K562 (cell line): ENCODE data around the gene MRPL40. TPM values are rescaled to one million over a fixed set of nuclear protein-coding genes. Genes with fewer than 3 reads are reported as not detected.
A peak's percentile ranks its signal among the peaks of the same experiment; 100 is the strongest.

Source experiments
- BCOR ChIP-seq: fragments of 450-650 bp; IDR thresholded peaks from 2 replicates; pipeline ENCODE4 v1.6.1; 2016
- BMI1 ChIP-seq: fragments of 150-350 bp; IDR thresholded peaks from 2 replicates; pipeline ENCODE4 v1.6.1; 2014; ENCODE audit warnings: low read length
- CGGBP1 ChIP-seq: fragments of 250-450 bp; sonication (Bioruptor Pico); IDR thresholded peaks from 2 replicates; pipeline ENCODE4 v1.9.0; 2021; ENCODE audit warnings: mild to moderate bottlenecking
- ETV1 ChIP-seq: fragments of 450-650 bp; conservative IDR thresholded peaks from 2 replicates; pipeline ENCODE4 v1.6.1; 2016; ENCODE audit warnings: missing genetic modification characterization, control low read depth, low read depth, missing compliant biosample characterization
- MAFK ChIP-seq: IDR thresholded peaks from 2 replicates; pipeline ENCODE4 v1.6.1; 2011; ENCODE audit warnings: low read length, improper control_type of control experiment
- NCOA4 ChIP-seq: fragments of 450-650 bp; IDR thresholded peaks from 2 replicates; pipeline ENCODE4 v1.6.1; 2018; ENCODE audit warnings: mild to moderate bottlenecking; ENCODE audit not compliant: partially characterized antibody
- PBX2 ChIP-seq, 2 experiments: IDR thresholded peaks in 1 of 2; conservative IDR thresholded peaks in 1 of 2; 2 replicates each; pipeline ENCODE4 v1.6.1; 2016; ENCODE audit warnings: low read depth in 2 of 2, mild to moderate bottlenecking in 1 of 2, missing compliant biosample characterization in 1 of 2, missing genetic modification characterization in 1 of 2, moderate library complexity in 1 of 2
- POLR3A ChIP-seq: IDR thresholded peaks from 2 replicates; pipeline ENCODE4 v1.6.1; 2011; ENCODE audit warnings: borderline replicate concordance, mild to moderate bottlenecking, moderate library complexity; ENCODE audit not compliant: insufficient read length, insufficient read depth; ENCODE audit errors: extremely low read depth
- RBFOX2 ChIP-seq: fragments of 200-400 bp; formaldehyde crosslinking; IDR thresholded peaks from 2 replicates; pipeline ENCODE4 v1.6.1; 2017; ENCODE audit warnings: low read depth, mild to moderate bottlenecking, low read length, moderate library complexity
- SMC3 ChIP-seq: conservative IDR thresholded peaks from 2 replicates; pipeline ENCODE4 v1.6.1; 2011; ENCODE audit warnings: low read depth, low read length, improper control_type of control experiment; ENCODE audit not compliant: insufficient read depth
- SNRNP70 ChIP-seq: fragments of 200-400 bp; formaldehyde crosslinking; optimal IDR thresholded peaks from 2 replicates; pipeline ENCODE3; 2017; ENCODE audit warnings: low read depth, low read length
- TSHZ1 ChIP-seq: fragments of 250-450 bp; sonication (Bioruptor Pico); IDR thresholded peaks from 2 replicates; pipeline ENCODE4 v1.4.0; 2020; ENCODE audit warnings: mild to moderate bottlenecking, moderate library complexity
- ZNF253 ChIP-seq: fragments of 250-450 bp; sonication (Bioruptor Pico); conservative IDR thresholded peaks from 2 replicates; pipeline ENCODE4 v1.6.1; 2021; ENCODE audit warnings: mild to moderate bottlenecking
- ZNF274 ChIP-seq: IDR thresholded peaks from 2 replicates; pipeline ENCODE4 v1.6.1; 2011; ENCODE audit warnings: low read depth, mild to moderate bottlenecking, low read length, moderate library complexity, borderline replicate concordance
- ZNF512 ChIP-seq: IDR thresholded peaks from 2 replicates; pipeline ENCODE4 v1.6.1; 2016; ENCODE audit warnings: missing genetic modification characterization, missing compliant biosample characterization
- ZNF696 ChIP-seq: fragments of 250-450 bp; sonication (Bioruptor Pico); conservative IDR thresholded peaks from 2 replicates; pipeline ENCODE4 v1.4.0; 2020; ENCODE audit warnings: mild to moderate bottlenecking, moderate library complexity
- ZNF75A ChIP-seq: fragments of 450-650 bp; formaldehyde crosslinking; IDR thresholded peaks from 2 replicates; pipeline ENCODE4 v1.4.0; 2020; ENCODE audit warnings: mild to moderate bottlenecking
- polyA plus RNA-seq, 8 experiments: library from polyadenylated mRNA; depleted of rRNA in 4 of 8; stranded (reverse) in 5 of 8; unstranded in 3 of 8; fragments of >200 nt; fragmentation: Nextera tagmentation in 2 of 8; fragmentation: Illumina TruSeq in 1 of 8; extraction: Ambion mirVana in 2 of 8; extraction: Trizol in 1 of 8; gene quantifications; 2 replicates each; pipeline versions ENCODE4 v1.2.1 to v1.2.3, GENCODE V29; 2011 to 2014; ENCODE audit warnings: inconsistent platforms in 1 of 8, missing spikeins in 1 of 8
- total RNA-seq, 7 experiments: library from RNA; depleted of rRNA in 6 of 7; stranded (reverse); fragments of >200 nt in 6 of 7; fragmentation: Illumina TruSeq in 2 of 7; extraction: Trizol in 2 of 7; gene quantifications; 2 replicates each; pipeline versions ENCODE4 v1.2.1 to v1.2.3, GENCODE V29; 2011 to 2021; ENCODE audit warnings: low replicate concordance in 1 of 7

MRPL40 gene
- total and polyA plus RNA-seq, 9 of the 15 experiments (the other 6 are each of a cell fraction or from before 2014, with no cell fraction given) = 132 to 652 (median 208) TPM

- TF ChIP-seq PBX2 (CRISPR knock-in tag; IDR thresholded peaks at IDR 0.05; ENCODE audit: low read depth) = no peak
- 0 out of 2 replicates have a peak, but pooled peaks have one; percentile 19 for TF ChIP-seq PBX2 (tag; conservative IDR thresholded peaks at IDR 0.05; ENCODE audit: low read depth)
- peak; percentile 31; the same call in 1 of the 2 replicates for TF ChIP-seq SMC3
- TF ChIP-seq TSHZ1 (CRISPR knock-in tag) = no peak
- TF ChIP-seq MAFK = peak; percentile 65
- peak; percentile 7; the same call in 1 of the 2 replicates for TF ChIP-seq ZNF75A (CRISPR knock-in tag)
- no peak for TF ChIP-seq ZNF696 (CRISPR knock-in tag)
- peak; percentile 69; the same call in 1 of the 2 replicates for TF ChIP-seq CGGBP1 (CRISPR knock-in tag)
- TF ChIP-seq ETV1 (tag) = peak; percentile 25; the same call in 1 of the 2 replicates
- TF ChIP-seq NCOA4 = no peak
- TF ChIP-seq SNRNP70 = no peak
- TF ChIP-seq ZNF274 = peak; percentile 28; the same call in 1 of the 2 replicates
- no peak for TF ChIP-seq BMI1
- TF ChIP-seq RBFOX2 = peak; percentile 54
- TF ChIP-seq BCOR = no peak
- 0 out of 2 replicates have a peak, but pooled peaks have one; percentile 49 for TF ChIP-seq ZNF253
- peak; percentile 14; the same call in 1 of the 2 replicates for TF ChIP-seq ZNF512 (tag)
- no peak for TF ChIP-seq POLR3A
Measured at GRCh38 chr22:19477321-19478044, 45.1 kb downstream of the MRPL40 start (continued).
